Measurements from ENCODE around the gene KEL.

DNA sequence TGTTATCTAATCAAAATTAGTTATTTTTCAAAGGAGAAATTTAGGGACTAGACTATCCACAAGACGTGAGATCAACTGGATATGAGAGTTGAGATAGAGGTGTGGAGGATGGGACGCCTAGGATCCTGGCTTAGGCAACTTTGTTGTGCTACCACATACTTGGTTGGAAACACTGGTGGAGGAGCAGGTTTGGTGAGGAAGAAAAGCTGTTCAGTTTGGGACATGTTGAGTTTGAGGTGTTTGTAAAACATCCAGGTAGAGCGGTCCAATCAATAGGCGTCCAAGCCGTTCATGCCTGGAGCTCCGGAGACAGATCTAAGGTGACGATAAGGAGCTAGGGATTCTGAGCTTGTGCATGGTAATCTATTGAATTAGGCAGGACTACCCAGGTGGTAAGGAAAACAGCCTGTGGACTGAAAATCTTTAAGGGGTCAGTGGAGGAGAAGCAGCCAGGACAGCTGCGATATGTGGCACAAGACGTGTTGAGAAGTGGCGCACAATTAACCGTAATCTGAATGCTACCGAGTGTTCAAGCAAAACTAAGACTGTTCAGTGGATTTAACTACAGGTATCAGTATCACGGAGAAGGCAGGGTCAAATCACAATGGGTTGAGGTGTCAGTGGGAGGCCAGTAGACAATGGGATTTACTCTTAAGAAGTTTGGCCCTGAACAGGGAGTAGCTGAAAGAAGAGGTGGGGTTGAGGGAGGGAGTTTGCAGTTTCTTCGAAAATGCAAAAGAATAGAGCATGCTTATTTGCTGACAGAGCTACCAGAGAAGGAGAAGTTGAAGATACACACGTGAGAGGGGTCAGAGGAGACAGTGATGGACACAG is 60.5 kb downstream of the KEL start:
- TF ChIP-seq, protein P1, sequence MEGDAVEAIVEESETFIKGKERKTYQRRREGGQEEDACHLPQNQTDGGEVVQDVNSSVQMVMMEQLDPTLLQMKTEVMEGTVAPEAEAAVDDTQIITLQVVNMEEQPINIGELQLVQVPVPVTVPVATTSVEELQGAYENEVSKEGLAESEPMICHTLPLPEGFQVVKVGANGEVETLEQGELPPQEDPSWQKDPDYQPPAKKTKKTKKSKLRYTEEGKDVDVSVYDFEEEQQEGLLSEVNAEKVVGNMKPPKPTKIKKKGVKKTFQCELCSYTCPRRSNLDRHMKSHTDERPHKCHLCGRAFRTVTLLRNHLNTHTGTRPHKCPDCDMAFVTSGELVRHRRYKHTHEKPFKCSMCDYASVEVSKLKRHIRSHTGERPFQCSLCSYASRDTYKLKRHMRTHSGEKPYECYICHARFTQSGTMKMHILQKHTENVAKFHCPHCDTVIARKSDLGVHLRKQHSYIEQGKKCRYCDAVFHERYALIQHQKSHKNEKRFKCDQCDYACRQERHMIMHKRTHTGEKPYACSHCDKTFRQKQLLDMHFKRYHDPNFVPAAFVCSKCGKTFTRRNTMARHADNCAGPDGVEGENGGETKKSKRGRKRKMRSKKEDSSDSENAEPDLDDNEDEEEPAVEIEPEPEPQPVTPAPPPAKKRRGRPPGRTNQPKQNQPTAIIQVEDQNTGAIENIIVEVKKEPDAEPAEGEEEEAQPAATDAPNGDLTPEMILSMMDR (IDR thresholded peaks at IDR 0.05): no peak
- no peak for TF ChIP-seq POLR2A (IDR thresholded peaks at IDR 0.05)
